ENCODE results near the gene WNT4.

WNT4 gene

DNA sequence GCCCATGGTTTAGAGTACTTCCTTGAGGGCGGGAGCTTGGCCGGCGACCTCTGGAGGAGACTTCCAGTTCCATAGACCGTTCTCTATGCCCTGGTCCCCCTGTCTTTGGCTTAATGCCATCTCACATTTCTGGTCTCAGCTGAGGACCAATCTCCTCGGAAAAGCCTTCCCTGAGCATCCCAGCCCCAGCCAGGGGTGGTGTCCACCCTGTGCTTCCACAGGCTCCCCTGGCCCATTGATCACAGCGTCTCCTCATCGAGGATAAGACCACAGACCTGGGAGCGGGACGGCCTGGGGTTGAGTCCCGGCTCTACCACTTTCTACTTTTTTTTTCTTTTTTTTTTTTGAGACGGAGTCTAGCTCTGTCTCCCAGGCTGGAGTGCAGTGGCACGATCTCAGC is 14.5 kb downstream of the WNT4 start:
- DNase-seq: no peak

DNA sequence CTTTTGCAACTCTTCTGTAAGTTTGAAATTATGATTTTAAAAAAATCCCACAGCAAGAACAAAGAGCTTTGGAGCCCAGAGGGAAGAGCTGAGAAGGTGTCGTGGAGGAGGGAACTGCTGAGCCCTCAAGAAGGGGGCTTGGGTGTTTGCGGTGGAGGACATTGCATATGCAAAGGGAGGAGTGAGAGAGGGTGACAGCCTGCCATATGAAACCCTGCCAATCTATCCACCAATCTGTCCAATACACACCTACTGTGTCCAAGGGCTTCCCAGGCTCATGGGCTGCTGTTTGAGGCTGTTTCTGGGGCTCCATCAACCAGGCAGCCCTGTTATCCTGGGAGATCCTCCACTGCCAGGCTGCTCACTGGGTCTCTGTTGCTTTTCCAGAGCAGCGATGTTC is 15.2 kb downstream of the WNT4 start:
- DNase-seq: no peak

DNA sequence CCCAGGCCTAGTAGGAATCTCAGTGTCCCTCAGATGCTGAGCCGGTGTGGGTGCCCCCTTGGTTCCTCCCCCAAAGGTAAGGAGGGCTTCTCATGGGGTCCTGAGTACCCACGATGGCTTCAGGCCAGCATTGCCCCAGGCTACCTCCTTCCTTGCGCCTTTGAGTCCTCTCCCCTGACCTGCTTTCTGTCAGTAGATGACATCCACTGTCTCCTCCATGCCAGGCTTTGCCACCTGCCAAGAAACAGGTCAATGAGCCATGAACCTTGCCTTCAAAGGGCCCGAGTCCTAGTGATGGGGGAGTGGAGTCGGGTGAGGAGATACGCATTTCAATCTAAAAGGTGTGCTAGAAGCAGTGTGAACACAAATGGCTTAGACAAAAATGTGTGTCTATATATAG is 15.6 kb downstream of the WNT4 start:
- DNase-seq: no peak

DNA sequence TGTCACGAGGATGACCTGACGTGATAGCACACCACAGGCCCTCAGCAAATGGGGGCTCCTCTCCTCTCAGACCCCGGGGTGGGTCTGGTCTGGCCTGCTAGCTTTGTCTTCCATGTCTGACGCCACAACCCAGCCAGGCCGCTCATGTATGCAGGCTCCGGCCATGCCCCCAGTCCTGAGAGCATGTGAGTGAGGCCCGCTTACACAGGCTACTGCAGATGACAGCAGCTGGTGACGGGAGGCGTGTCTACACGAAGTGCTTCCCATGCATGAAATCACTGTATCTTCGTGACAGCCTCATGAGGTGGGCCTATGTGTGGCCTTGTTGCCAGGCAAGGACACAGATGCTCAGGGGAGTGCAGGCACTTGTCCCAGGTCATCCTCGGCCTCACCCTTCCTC is 16.4 kb downstream of the WNT4 start:
- no peak for DNase-seq

DNA sequence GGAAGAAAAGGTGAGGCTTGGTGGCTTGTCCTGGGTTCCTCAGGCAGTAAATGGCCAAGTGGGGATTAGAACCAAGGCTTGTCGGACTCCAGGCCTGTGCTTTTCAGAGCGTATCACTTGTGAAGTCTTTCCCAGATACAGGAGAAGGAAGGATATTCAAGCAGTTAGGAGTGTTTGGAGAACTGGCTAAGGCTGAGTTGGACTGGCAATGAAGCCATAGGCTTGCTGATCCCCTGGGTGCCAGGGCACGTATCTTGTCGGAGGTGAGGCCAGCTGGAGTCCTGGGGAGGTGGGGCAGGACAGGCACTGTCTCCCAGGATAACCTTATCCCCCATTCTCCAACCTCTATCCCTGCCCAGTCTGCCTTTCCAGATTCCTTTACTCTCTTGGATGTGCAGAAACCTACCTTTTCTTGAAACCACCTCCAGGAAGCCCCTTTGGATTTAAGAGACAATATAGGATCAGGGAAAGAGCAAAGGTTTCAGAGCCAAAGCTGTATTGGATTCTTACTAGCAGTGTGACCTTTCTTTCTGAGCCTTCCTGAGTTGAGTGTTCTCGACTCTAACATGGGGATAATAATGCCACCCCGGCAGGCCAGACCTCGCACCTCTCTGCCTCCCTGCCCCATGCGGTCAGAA is 18.2 kb downstream of the WNT4 start:
- no peak for DNase-seq

DNA sequence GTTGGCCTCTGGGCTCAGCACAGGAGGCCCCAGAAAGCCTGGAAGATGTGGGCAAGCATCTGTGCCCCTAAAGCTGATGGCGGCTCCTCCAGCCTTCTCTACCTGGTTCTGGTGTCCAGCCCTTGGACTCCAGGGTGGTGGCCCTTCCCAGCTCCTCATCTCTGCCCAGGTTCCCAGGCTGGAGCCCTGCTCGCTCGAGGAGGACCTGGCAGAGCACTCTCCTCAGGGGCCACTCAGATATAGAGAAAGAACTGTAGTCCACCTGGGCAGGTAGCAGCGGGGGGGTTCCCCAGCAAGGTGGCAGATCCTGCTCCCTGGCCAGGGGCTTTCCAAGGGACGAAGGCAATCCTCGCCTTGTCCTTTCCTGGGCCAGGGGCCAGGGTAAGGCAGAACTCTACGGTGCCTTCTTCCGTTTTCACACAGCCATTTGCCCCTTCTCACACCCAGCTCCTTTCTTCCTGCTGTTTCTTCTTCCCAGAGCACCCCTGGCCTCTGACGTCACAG is 18.9 kb downstream of the WNT4 start:
- no peak for DNase-seq

DNA sequence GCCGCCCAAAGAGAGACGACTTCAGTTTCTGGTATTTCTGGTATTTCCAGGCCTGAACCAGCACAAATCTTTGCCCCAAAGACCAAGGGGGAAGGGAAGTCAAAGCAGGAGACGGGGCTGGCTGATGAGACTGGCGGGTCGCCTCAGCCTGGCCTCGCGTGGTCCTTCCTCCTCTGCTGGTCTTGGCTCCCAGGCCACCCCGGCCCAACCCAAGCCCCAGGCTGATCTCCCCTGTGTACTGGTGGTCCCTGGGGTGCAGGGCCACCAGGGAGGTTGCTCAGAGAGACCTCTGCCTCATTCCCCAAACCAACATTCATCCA is 19.9 kb downstream of the WNT4 start:
- no peak for DNase-seq

DNA sequence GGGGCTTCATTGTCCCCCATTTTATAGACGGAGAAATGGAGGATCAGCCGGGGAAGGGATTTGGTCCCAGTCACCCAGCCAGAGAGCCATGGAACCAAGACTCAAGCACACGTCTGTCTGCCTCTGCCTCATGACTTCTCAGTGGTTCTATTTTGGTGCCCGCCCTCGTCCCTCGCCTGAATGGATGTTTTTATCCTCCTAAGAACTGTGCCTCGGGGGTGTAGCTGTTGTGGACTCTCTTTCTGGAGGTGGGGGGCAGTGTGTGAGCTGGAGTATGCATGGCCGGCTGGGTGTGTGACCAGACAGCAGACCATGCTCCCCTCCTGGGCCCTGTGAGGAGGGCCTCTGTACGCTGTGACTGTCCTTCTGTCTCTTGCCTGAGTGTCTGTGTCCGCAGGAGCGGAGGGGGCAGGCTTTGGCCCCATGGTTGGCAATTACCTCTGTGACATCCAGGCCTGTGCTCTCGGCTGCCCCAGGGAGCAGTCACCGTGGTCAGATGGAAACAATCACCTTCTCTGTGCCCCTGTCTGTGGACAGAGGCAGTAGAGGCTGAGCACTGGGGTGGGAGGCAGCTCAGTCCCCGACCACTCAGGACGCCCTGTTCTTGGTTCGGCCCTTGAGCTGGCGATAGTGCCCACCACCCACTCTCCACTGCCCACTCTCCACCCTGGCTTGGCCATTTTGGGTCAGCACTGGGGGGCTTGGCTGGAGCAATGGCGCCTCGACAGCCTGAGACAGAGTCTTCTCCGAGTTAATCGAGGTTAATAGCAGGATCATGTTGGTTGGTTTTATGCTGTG is 20.4 kb downstream of the WNT4 start:
- no peak for DNase-seq

DNA sequence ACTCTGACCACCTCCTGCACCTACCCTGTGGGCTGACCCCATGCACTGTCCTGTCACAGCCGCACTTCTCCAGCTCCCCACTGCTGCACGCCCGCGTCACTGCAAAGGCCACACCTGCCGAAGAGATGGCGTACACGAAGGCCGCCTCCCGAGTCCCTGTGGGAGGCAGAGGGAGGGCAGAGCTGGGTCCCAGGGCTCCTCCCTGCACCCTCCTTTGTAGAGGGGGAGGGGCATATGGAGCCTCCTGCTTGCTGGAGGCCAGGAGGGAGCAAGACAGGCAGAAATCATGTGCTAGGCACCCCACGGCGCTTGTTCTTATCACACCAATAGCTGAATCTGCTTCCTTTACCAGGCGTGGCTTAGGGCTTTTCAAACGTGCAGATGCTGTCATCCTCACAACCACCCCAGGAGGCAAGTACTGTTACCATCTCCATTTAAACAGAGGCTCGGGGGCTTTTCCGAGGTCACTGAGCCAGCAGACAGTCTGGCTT is 21.4 kb downstream of the WNT4 start:
- no peak for DNase-seq

DNA sequence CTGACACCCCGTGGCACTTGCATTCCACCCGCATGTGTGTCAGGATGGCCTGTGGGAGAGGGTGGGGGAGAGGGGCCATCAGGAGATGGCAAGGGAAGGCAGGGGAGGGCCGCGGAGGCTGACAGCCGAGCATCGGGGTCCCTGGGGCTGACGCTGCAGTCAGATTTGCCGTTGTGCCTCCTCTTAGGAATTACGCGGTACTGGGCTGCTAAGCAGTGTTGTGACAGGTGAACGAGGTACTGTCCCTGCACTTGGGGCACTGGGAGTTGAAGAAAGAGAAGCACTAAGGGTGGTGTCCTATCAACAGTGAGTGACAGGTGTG is 22.5 kb downstream of the WNT4 start:
- DNase-seq: no peak

DNA sequence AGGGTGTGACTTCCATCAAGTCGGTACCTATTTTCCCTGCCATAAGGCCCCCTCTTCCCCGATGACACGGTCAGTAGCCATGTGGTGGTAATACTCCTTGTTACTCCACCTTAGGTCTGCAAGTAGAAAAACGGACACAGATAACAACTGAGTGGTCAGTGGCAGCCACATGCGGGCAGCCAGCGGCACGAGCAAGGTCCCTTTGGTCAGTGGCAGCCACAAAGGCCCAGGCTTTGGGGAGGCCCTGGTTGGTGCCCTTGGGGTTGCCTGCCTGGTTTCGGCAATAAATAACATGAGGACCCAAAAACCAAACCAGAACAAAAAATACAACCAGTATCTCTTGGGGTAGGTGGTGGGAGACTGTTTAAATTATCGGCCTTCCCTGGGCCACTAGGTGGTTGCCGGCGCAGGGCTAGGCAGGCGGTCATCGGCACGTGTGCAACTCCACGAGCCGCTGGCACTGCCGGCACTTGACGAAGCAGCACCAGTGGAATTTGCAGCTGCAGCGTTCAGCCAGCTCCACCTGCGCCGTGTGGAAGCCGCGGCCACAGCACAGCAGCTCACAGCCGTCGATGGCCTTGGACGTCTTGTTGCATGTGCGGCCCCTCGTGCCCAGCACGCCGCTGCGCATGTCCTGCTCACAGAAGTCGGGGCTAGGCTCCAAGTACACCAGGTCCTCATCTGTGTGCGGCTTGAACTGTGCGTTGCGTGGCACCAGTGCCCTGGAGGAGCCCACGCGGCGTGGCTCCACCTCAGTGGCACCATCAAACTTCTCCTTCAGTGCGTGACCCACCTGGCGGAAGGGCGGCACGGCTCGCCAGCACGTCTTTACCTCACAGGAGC is 23.1 kb downstream of the WNT4 start:
- no peak for DNase-seq

DNA sequence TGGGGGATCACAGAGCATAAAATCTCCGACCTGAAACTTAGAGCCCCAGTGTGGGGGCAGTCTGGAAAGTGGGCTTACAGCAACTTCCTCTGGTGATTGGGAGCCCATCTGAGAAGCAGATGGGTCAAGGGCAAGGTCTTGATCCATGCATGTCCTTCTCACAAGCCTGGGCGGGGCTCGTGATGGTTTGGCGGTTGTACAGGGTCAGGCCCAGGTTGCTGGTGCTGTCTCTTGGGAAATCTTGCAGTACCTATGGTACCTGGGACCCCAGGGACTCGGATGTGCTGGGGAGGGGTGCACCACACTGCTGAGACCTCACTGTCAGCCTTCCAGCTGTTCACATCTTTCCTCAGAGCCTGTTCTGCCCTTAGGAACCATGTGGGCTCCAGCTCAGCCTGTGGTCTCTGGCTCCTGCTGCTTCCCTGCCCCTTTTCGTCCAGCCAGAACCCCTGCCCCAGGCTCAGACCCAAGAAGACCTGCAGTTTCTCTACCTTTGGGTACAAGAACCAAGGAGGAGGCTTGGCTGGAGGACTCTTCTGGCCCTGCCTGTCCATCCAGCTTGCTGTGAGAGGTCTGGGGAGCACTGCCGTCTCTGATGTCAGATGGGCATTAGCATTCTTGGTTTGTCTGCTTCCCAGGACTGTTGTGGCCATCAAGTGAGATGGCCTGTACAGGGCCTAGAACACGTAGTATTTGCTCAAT is 24.5 kb downstream of the WNT4 start:
- no peak for DNase-seq

DNA sequence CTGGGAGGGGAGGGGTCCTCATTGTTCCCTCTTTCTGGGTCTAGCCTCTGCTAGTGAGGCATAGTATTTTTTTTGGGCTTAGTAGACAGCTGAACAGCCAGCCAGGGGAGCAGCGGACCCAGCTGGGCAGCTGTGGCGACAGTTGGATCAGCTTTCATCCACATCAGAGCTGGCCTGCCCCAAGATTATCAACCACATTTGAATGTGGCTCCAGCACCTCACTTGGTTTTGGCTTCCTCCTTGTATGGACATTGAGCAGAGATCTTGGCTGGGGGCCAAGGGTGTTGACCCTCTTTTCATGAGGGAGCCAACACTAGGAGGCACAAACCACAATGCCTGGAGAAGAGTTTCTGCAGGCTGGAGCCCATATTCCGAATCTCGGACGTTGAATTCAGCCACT is 25.0 kb downstream of the WNT4 start:
- DNase-seq: no peak

DNA sequence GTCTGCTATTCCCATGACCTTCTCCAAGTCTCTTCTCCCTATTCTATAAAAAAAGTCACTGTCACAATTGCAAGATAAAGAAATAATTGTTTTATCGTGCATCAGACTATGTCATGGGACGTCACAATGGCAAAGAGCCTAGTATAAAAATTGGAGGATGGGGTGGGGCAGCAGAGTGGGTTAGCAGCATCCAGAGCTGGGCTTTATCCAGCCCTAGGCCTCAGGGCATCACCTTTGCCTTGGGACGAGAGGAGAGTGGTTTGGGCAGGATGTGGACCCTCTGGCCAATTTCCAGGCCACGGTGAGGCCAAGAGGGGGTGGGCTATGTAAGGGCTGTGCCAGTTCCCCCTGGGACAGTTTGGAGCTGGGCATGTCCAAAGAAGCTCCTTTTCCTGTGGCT is 25.7 kb downstream of the WNT4 start:
- DNase-seq: no peak

DNA sequence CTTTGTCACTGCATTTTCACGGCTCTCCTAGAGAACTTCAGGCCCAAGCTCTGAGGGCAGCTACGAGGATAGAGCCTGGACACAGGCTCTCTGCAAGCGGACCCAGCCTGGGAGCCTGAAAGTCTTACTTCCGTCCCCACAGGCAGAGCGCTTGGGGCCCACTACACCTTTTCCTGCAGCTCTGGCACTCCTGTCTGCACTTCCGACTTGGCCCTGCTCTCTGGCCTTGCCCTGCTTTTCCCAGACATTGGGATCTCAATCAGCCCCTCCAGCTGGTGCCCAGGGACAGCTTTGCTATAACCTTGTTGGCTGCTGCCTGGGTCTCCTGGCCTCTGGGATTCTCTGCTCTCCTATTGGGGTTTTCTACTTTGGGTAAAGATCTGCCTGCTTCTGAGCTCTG is 27.6 kb downstream of the WNT4 start:
- no peak for DNase-seq

DNA sequence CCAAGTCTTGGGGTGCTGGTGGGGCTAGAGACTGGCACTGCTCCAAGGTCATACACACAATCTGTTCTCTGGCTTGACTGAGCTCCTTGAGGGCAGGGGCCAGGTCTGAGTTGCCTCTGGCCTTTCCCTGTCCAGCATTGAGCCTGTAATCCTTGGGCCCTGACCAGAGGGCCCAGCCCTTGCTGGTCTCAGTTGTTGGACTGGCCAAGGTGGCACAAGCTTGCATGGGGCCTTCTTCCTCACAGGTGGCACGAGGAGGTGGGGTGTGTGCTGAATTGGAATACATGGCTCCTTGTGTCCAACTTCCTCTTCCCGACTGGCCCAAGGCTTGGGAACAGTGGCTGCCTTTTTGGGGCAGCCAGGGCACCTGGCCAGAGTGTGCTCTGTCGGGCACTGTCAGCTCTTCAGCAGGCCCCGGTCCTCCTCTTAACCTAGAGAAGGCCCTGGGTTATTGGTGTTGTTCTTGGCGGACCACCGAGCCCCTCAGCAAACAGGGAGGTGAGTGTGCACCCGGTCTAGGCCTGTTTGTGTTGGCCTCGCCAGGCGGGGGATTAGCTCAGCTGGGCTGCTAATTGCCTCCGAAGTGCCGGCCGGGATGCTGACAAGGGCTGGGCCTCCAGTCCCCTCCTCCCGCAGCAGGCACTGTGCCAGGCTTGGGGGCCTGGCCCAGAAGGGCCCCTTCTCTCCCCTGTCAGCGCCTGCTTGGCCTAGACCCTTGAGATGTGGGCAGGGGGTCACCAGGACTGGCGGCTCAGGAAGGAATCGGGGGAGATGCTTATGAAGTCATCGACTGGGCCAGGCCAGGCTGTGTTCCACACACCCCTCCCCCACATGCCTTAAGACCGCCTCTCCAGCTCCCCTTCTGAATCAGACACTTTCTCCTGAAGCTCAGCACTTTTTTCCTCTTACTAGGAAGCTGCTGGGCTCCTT is 28.5 kb downstream of the WNT4 start:
- no peak for DNase-seq

DNA sequence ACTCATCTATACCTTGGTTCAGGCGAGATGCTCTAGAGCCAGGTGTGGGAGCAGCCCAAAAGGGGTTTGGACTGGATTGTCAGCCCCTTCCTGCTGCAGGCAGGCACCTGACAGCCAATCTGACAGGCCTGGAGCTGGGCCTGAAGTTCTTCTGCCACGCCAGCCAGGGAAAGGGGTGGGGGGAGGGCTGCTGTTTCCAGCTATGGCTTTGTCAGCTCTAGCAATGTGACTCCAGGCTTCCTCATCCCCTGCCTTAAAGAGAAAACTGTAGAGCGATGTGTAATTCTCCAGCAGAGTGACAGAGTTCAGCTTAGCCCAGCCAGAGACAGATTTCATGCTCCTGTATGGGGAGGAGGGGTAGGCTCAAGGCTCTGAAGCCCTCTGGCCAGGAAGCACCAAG is 30.3 kb downstream of the WNT4 start:
- no peak for DNase-seq

DNA sequence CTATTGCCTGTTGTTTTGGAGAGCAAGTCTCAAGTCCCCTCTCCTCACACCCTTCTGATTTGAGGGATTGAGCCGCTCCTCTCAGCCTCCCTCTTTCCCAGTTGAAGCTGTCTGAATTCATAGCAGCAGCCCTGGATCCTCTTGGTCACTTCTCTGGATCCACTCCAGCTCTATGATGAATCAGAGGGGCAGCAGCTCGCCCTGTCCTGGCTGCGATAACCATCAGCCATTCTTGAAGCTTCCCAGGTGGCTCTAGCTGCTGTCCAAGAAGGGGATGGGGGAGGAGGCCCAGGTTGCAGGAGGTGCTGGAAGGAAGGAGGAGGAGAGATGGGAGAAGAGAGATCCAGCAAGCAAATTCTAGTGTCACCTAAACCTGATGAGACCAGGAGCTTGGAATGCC is 31.3 kb downstream of the WNT4 start:
- no peak for DNase-seq

DNA sequence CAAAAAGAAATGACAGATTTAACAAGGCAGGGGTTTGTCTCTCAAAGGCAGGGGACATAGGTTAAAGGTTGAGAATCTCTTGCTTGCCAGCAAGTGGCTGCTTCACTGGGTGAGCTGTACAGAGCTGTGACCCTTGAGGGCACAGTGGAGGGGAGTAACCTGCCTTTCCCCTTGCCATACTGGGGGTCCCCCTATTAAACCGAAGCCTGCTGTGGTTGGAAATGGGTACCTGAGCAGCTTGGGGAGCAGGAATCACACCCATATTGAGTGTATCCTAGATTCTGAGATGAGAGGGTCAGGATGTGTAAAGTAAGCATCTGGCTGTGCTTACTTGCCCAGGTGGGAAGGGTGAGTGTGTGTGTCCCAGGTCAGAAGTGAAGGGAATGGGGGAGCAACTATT is 31.8 kb downstream of the WNT4 start:
- no peak for DNase-seq

DNA sequence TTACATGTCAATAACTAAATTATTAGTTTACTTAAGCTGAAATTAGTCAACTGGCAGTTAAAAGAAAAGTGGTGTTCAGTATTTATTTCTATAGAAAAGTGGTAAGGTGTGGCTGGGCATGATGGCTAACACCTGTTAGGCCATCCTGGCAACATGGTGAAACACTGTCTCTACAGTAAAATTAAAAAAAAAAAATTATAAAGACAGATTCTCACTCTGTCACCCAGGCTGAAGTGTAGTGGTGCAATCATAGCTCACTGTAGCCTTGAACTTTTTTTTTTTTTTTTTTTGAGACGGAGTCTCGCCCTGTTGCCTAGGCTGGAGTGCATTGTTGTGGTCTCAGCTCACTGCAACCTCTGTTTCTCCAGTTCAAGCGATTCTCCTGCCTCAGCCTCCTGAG is 32.9 kb downstream of the WNT4 start:
- DNase-seq: no peak

DNA sequence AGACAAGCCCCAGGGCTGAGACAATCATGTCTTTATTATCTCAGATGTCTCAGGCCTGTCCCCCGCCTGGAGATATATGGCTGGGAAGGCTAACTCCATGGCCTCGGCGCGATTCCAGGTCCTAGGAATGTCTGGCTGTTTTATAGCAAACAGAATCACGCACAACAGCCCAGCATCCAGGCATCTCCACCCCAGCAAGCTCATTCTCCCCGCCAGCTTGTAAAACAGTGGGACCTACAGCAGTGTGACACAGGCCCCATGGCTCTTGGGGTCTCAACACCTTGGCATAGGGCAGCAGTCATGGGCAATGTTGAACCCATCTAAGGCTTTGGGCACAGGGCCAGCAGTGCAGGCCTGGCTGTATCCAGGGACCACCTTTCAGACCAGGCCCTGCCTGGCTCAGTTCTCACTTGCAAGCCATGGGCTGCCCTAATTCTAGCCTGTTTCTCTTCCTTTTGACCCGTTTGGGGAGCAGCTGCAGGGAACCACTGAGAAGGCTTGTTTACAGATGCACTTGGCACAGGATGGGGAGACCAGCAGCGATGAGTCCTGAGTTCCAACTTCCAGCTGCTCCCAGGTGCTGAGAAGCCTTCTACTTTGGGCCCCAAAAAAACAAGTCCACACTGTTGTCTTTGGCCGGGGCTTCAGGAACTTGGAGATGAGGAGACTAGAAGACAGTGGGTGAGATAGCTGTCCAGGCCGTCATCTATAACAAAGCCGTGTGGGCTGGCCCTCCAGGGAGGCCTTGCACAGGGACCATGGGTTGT is 34.4 kb downstream of the WNT4 start:
- no peak for DNase-seq
